ENCODE measurements around the gene EP400. TPM values are rescaled to one million over a fixed set of nuclear protein-coding genes. Genes with fewer than 3 reads are reported as not detected.

The EP400 gene
- total RNA-seq, 1 experiment from 2014 or later: 61.7 TPM

- no peaks in the 10 kb centered on the region for H3K27me3 Mint-ChIP-seq (ENCODE audit: low read depth)
Observed at GRCh38 chr12:132075714-132076553, 126.2 kb downstream of the EP400 start.

More at GRCh38 chr12:132075714-132076553, 126.2 kb downstream of the EP400 start:
- H3K4me3 Mint-ChIP-seq: no peak overlapping the region
- no peak overlapping the region for H2AFZ ChIP-seq (ENCODE audit: low read length)
- H2BK15ac ChIP-seq (ENCODE audit: low read depth, low read length): no peak overlapping the region
- H3K18ac ChIP-seq (ENCODE audit: insufficient read length, low read depth, low read length): no peak overlapping the region
- H2BK20ac ChIP-seq (ENCODE audit: low read depth, low read length, poor library complexity, severe bottlenecking): no peak overlapping the region
- no peaks in the 10 kb centered on the region for H3K9me3 Mint-ChIP-seq
- no peak overlapping the region for H2BK5ac ChIP-seq (ENCODE audit: insufficient read length, low read length)
- no peaks in the 10 kb centered on the region for H3K4me1 Mint-ChIP-seq
- H3K79me1 ChIP-seq (ENCODE audit: insufficient read depth, low read depth, low read length, poor library complexity, severe bottlenecking): no peaks in the 10 kb centered on the region
- no peak overlapping the region for H2AK5ac ChIP-seq (ENCODE audit: insufficient read length, low read length)
- H3K27me3 ChIP-seq (ENCODE audit: insufficient read depth, low read length): no peaks in the 10 kb centered on the region
- H4K5ac ChIP-seq (ENCODE audit: insufficient read length, low read depth, low read length): no peak overlapping the region
- no peaks in the 10 kb centered on the region for H3K23me2 ChIP-seq (ENCODE audit: insufficient read length, low read depth, low read length, poor library complexity, severe bottlenecking)
- no peak overlapping the region for H3K56ac ChIP-seq (ENCODE audit: insufficient read length, low read depth, low read length)
- H4K8ac ChIP-seq (replicated peaks; ENCODE audit: insufficient read length, low read depth, low read length): no peak overlapping the region
- H3K36me3 Mint-ChIP-seq (ENCODE audit: insufficient read depth in 1 of 3, low read depth in 3 of 3): peaks cover 39 to 73% (median 70%) of the 10 kb centered on the region in 3 experiments
- peak overlapping the region in 2 of 3 experiments; percentile 33 to 79; a peak in 2 of 7 replicates for H3K27ac Mint-ChIP-seq
- no peak for DNase-seq
- no peak overlapping the region for H2BK120ac ChIP-seq (ENCODE audit: low read depth, low read length, poor library complexity, severe bottlenecking)
- no peak overlapping the region for H4K91ac ChIP-seq (ENCODE audit: insufficient read length, low read depth, low read length)
- WGBS (ENCODE audit: extremely low coverage, insufficient read length, low lambda C conversion rate): no CpG with 5 or more reads among the region's 16 CpGs
- no peak overlapping the region for H3K14ac ChIP-seq (ENCODE audit: insufficient read depth, low read length)
- no peak overlapping the region for H3K23ac ChIP-seq (ENCODE audit: insufficient read length, low read depth, low read length)
- no peak overlapping the region for H3T11ph ChIP-seq (ENCODE audit: low read length)
- H3K4ac ChIP-seq (ENCODE audit: low read depth, low read length): no peak overlapping the region
- H3K9me3 ChIP-seq (ENCODE audit: control insufficient read depth, low read depth, low read length): no peaks in the 10 kb centered on the region
- no peak overlapping the region for H3K4me2 ChIP-seq (ENCODE audit: insufficient read depth, insufficient read length, low read length)
- no peak overlapping the region for H3K9ac ChIP-seq (ENCODE audit: extremely low read depth, insufficient read length, low read length)
- H4K20me1 ChIP-seq (ENCODE audit: control insufficient read depth, insufficient read depth, insufficient read length): no peaks in the 10 kb centered on the region
- H3K79me2 ChIP-seq (ENCODE audit: insufficient read depth, low read length): no peaks in the 10 kb centered on the region
- peak; percentile 17; the same call in 2 of the 3 replicates for TF ChIP-seq CTCF (conservative IDR thresholded peaks at IDR 0.05)
- no peak overlapping the region for H3K27ac ChIP-seq (ENCODE audit: insufficient read length, low read depth, low read length)
- H2BK12ac ChIP-seq (ENCODE audit: insufficient read length, low read depth, low read length): no peak overlapping the region
- no peaks in the 10 kb centered on the region for H3K4me1 ChIP-seq (ENCODE audit: insufficient read depth, low read length)
